OCI-LY1 (cell line): Measurements from ENCODE around the gene ALKBH2.

ENCODE experiments used
- H2AFZ ChIP-seq: fragments of 200-600 bp; sonication (generic), shearing (Covaris generic); 2 replicates; pipeline ENCODE4 v1.6.0; 2014; ENCODE audit warnings: antibody characterized with exemption, mild to moderate bottlenecking, low read length
- H3F3A ChIP-seq: fragments of 200-600 bp; sonication (generic), shearing (Covaris generic); 2 replicates; pipeline ENCODE4 v1.6.0; 2014; ENCODE audit warnings: mild to moderate bottlenecking, antibody characterized with exemption, low read length, moderate library complexity; ENCODE audit not compliant: insufficient read depth
- H3K27ac ChIP-seq: fragments of 200-600 bp; sonication (generic); 2 replicates; pipeline ENCODE4 v1.5.1; 2014; ENCODE audit warnings: low read length, mixed run types, mild to moderate bottlenecking, low read depth; ENCODE audit not compliant: poor library complexity, severe bottlenecking
- H3K27me3 ChIP-seq: fragments of 200-600 bp; sonication (generic); 2 replicates; pipeline ENCODE4 v1.6.0; 2014; ENCODE audit warnings: antibody characterized with exemption, mild to moderate bottlenecking, low read length, moderate library complexity; ENCODE audit not compliant: insufficient read depth
- H3K36me3 ChIP-seq: fragments of 200-600 bp; sonication (generic); 2 replicates; pipeline ENCODE4 v1.6.1; 2014; ENCODE audit warnings: mild to moderate bottlenecking, antibody characterized with exemption, low read length, moderate library complexity, mixed read lengths; ENCODE audit not compliant: insufficient read depth
- H3K4me1 ChIP-seq: fragments of 200-600 bp; sonication (generic); 2 replicates; pipeline ENCODE4 v1.5.1; 2014; ENCODE audit warnings: mild to moderate bottlenecking, low read length, moderate library complexity; ENCODE audit not compliant: insufficient read depth, severe bottlenecking
- H3K4me2 ChIP-seq: fragments of 200-600 bp; sonication (generic), shearing (Covaris generic); 2 replicates; pipeline ENCODE4 v1.6.1; 2014; ENCODE audit warnings: low read length
- H3K4me3 ChIP-seq: fragments of 200-600 bp; sonication (generic); 2 replicates; pipeline ENCODE4 v1.5.1; 2014; ENCODE audit warnings: low read length, low read depth, mild to moderate bottlenecking, mixed read lengths; ENCODE audit not compliant: poor library complexity, severe bottlenecking
- H3K79me2 ChIP-seq: fragments of 200-600 bp; shearing (Covaris generic); 2 replicates; pipeline ENCODE4 v1.6.1; 2016; ENCODE audit warnings: mixed run types, low read length, mixed read lengths; ENCODE audit not compliant: insufficient read depth
- H3K9ac ChIP-seq: fragments of 200-600 bp; sonication (generic), shearing (Covaris generic); 2 replicates; pipeline ENCODE4 v1.6.1; 2014; ENCODE audit warnings: mild to moderate bottlenecking, low read length, mixed read lengths
- H3K9me2 ChIP-seq: fragments of 200-600 bp; sonication (generic), shearing (Covaris generic); 2 replicates; pipeline ENCODE4 v1.6.1; 2014; ENCODE audit warnings: low read depth, mild to moderate bottlenecking, low read length, mixed read lengths
- H3K9me3 ChIP-seq: fragments of 200-600 bp; shearing (Covaris generic); 2 replicates; pipeline ENCODE4 v1.6.1; 2014; ENCODE audit warnings: low read length, mixed read lengths
- H4K20me1 ChIP-seq: fragments of 200-600 bp; sonication (generic), shearing (Covaris generic); 2 replicates; pipeline ENCODE4 v1.6.0; 2016; ENCODE audit warnings: mild to moderate bottlenecking, low read length; ENCODE audit not compliant: insufficient read depth
- CTCF ChIP-seq: fragments of 200-600 bp; sonication (generic), shearing (Covaris generic); IDR thresholded peaks from 2 replicates; pipeline ENCODE4 v1.5.1; 2017; ENCODE audit warnings: mild to moderate bottlenecking, antibody characterized with exemption, low read length, moderate library complexity, mixed read lengths
- EZH2 ChIP-seq: fragments of 200-600 bp; sonication (generic), shearing (Covaris generic); IDR thresholded peaks from 2 replicates; pipeline ENCODE4 v1.8.0; 2017; ENCODE audit warnings: borderline replicate concordance, mixed run types, mild to moderate bottlenecking, antibody characterized with exemption, low read length, moderate library complexity, mixed read lengths

ALKBH2 gene

GRCh38 chr12:109047081-109047805 lies 46.0 kb downstream of the ALKBH2 start:
- no peak overlapping the region for H3K9ac ChIP-seq
- no peak overlapping the region for H3K4me2 ChIP-seq
- H4K20me1 ChIP-seq: no peaks in the 10 kb centered on the region
- H3K9me2 ChIP-seq: no peaks in the 10 kb centered on the region
- H3F3A ChIP-seq: no peaks in the 10 kb centered on the region
- H3K36me3 ChIP-seq: no peaks in the 10 kb centered on the region
- no peaks in the 10 kb centered on the region for H3K9me3 ChIP-seq
- H3K4me3 ChIP-seq: no peak overlapping the region
- peaks cover 4% of the 10 kb centered on the region for H3K4me1 ChIP-seq
- no peaks in the 10 kb centered on the region for H3K79me2 ChIP-seq
- H3K27ac ChIP-seq: no peak overlapping the region
- TF ChIP-seq EZH2 (no peak), CTCF (no peak)
- no peak overlapping the region for H2AFZ ChIP-seq
- H3K27me3 ChIP-seq: no peaks in the 10 kb centered on the region

- Histone ChIP-seq H3F3A (no peaks in the 10 kb centered on the region), H3K27ac (no peak overlapping the region), H3K27me3 (no peaks in the 10 kb centered on the region), H3K36me3 (no peaks in the 10 kb centered on the region), H3K9ac (no peak overlapping the region), H3K79me2 (no peaks in the 10 kb centered on the region), H3K9me2 (no peaks in the 10 kb centered on the region), H3K4me3 (no peak overlapping the region), H3K4me1 (no peaks in the 10 kb centered on the region), H2AFZ (no peak overlapping the region), H3K9me3 (no peaks in the 10 kb centered on the region), H4K20me1 (no peaks in the 10 kb centered on the region), H3K4me2 (no peak overlapping the region)
- TF ChIP-seq EZH2: no peak
- no peak for TF ChIP-seq CTCF
These were observed 49.0 kb downstream of the ALKBH2 start for GRCh38 chr12:109044241-109044640.
